Keratinocyte (primary cell): ENCODE results near the gene ZSWIM6. TPM values are rescaled to one million over a fixed set of nuclear protein-coding genes. Genes with fewer than 3 reads are reported as not detected.

Experiments used
- DNase-seq: peaks from one replicate; pipeline ENCODE4 v3.0.0-alpha.2; 2011; ENCODE audit warnings: low read depth, missing footprints, low spot score
- FAIRE-seq: peaks from 2 replicates; lab custom pipeline; 2011; peaks lifted over from hg19 to GRCh38; lab: Jason Lieb, UNC
- H2AFZ ChIP-seq: 2 replicates; pipeline ENCODE4 v1.6.0; 2012; ENCODE audit warnings: low read length, control low read depth, inconsistent platforms; ENCODE audit not compliant: control insufficient read depth
- H3K27ac ChIP-seq: 2 replicates; pipeline ENCODE4 v1.5.1; 2011; ENCODE audit warnings: low read length; ENCODE audit not compliant: control insufficient read depth, insufficient read depth
- H3K27me3 ChIP-seq: 3 replicates; pipeline ENCODE4 v1.6.0; 2011; ENCODE audit warnings: low read length; ENCODE audit not compliant: control insufficient read depth, insufficient read depth; ENCODE audit errors: extremely low read depth
- H3K36me3 ChIP-seq, 2 experiments: 2 replicates in 1 of 2; 3 replicates in 1 of 2; pipeline ENCODE4 v1.5.1; 2011; ENCODE audit warnings: low read length in 2 of 2, mild to moderate bottlenecking in 1 of 2; ENCODE audit not compliant: control insufficient read depth in 2 of 2, insufficient read depth in 2 of 2; ENCODE audit errors: extremely low read depth in 1 of 2
- H3K4me1 ChIP-seq: 3 replicates; pipeline ENCODE4 v1.5.1; 2011; ENCODE audit warnings: low read length; ENCODE audit not compliant: control insufficient read depth, insufficient read depth; ENCODE audit errors: extremely low read depth
- H3K4me2 ChIP-seq: 3 replicates; pipeline ENCODE4 v1.6.0; 2011; ENCODE audit warnings: low read depth, low read length; ENCODE audit not compliant: control insufficient read depth, insufficient read depth; ENCODE audit errors: extremely low read depth
- H3K4me3 ChIP-seq, 3 experiments: fragments of 200-600 bp in 1 of 3; sonication (generic) in 1 of 3; 2 replicates in 2 of 3; 3 replicates in 1 of 3; pipeline ENCODE4 v1.5.1; 2011 to 2016; ENCODE audit warnings: low read length in 3 of 3, mild to moderate bottlenecking in 3 of 3, control low read depth in 2 of 3, inconsistent platforms in 1 of 3, low read depth in 1 of 3, mixed read lengths in 1 of 3, mixed run types in 1 of 3, moderate library complexity in 1 of 3; ENCODE audit not compliant: control insufficient read depth in 2 of 3, insufficient read depth in 2 of 3; ENCODE audit errors: extremely low read depth in 1 of 3
- H3K79me2 ChIP-seq: 2 replicates; pipeline ENCODE4 v1.6.0; 2012; ENCODE audit warnings: low read length; ENCODE audit not compliant: control insufficient read depth, insufficient read depth
- H3K9ac ChIP-seq: 3 replicates; pipeline ENCODE4 v1.6.0; 2011; ENCODE audit warnings: low read length; ENCODE audit not compliant: control insufficient read depth, insufficient read depth; ENCODE audit errors: extremely low read depth
- H3K9me1 ChIP-seq: 3 replicates; pipeline ENCODE4 v1.6.0; 2011; ENCODE audit warnings: low read length; ENCODE audit not compliant: control insufficient read depth, insufficient read depth; ENCODE audit errors: extremely low read depth
- H3K9me3 ChIP-seq: 2 replicates; pipeline ENCODE4 v1.5.1; 2012; ENCODE audit warnings: low read depth, low read length; ENCODE audit not compliant: control insufficient read depth
- H4K20me1 ChIP-seq: 3 replicates; pipeline ENCODE4 v1.6.0; 2011; ENCODE audit warnings: low read length; ENCODE audit not compliant: control insufficient read depth, insufficient read depth; ENCODE audit errors: extremely low read depth
- EZH2 ChIP-seq: IDR thresholded peaks from one replicate; pipeline ENCODE4 v1.6.1; 2012; ENCODE audit warnings: inconsistent platforms, mild to moderate bottlenecking, low read length, moderate library complexity
- dilution Hi-C: fragments of 300-500 bp; cut with MboI; formaldehyde crosslinking; loops from one replicate; pipeline ENCODE4 v1.7.0; 2020; ENCODE audit warnings: low sequenced_read_pairs; ENCODE audit not compliant: extremely low pct_ligation_motif_present
- polyA plus RNA-seq, 5 experiments: library from polyadenylated mRNA; depleted of rRNA in 3 of 5; stranded (reverse) in 3 of 5; stranded (forward) in 1 of 5; unstranded in 1 of 5; fragments of >200 nt; gene quantifications; 1 replicate in 1 of 5; 2 replicates in 3 of 5; 3 replicates in 1 of 5; pipeline versions ENCODE4 v1.2.1 to v1.2.3, GENCODE V29; 2011 to 2012; ENCODE audit warnings: missing spikeins in 2 of 5, low read depth in 1 of 5, low replicate concordance in 1 of 5
- TF ChIP-seq, protein P1 (sequence below), 3 experiments: IDR thresholded peaks in 1 of 3; conservative IDR thresholded peaks in 1 of 3; optimal IDR thresholded peaks in 1 of 3; 2 replicates in 2 of 3; 3 replicates in 1 of 3; pipeline versions ENCODE3 to v1.5.1; 2011; ENCODE audit warnings: low read length in 3 of 3, mild to moderate bottlenecking in 3 of 3, moderate library complexity in 2 of 3, control low read depth in 1 of 3, inconsistent platforms in 1 of 3; ENCODE audit not compliant: insufficient read depth in 2 of 3; ENCODE audit errors: extremely low read depth in 1 of 3

ZSWIM6 gene
- polyA plus RNA-seq, 1 donor (not counting 4 experiments of a cell fraction or from before 2014, with no cell fraction given) = 9.9 TPM

GRCh38 chr5:61559722-61560121, 227.7 kb downstream of the ZSWIM6 start:
- H3K79me2 ChIP-seq = no peaks in the 10 kb centered on the region
- no peak overlapping the region for H2AFZ ChIP-seq
- H3K36me3 ChIP-seq = no peaks in the 10 kb centered on the region
- no peaks in the 10 kb centered on the region for H3K9me3 ChIP-seq
- no peak overlapping the region for H3K27ac ChIP-seq
- no peaks in the 10 kb centered on the region for H3K4me1 ChIP-seq
- TF ChIP-seq EZH2 = no peak
- TF ChIP-seq, protein P1, sequence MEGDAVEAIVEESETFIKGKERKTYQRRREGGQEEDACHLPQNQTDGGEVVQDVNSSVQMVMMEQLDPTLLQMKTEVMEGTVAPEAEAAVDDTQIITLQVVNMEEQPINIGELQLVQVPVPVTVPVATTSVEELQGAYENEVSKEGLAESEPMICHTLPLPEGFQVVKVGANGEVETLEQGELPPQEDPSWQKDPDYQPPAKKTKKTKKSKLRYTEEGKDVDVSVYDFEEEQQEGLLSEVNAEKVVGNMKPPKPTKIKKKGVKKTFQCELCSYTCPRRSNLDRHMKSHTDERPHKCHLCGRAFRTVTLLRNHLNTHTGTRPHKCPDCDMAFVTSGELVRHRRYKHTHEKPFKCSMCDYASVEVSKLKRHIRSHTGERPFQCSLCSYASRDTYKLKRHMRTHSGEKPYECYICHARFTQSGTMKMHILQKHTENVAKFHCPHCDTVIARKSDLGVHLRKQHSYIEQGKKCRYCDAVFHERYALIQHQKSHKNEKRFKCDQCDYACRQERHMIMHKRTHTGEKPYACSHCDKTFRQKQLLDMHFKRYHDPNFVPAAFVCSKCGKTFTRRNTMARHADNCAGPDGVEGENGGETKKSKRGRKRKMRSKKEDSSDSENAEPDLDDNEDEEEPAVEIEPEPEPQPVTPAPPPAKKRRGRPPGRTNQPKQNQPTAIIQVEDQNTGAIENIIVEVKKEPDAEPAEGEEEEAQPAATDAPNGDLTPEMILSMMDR (optimal IDR thresholded peaks at IDR 0.05 in 1 of 3, IDR thresholded peaks at IDR 0.05 in 1 of 3, conservative IDR thresholded peaks at IDR 0.05 in 1 of 3; ENCODE audit: extremely low read depth in 1 of 3, insufficient read depth in 2 of 3, low read length in 3 of 3) = no peak
- no peak overlapping the region for H3K4me3 ChIP-seq
- dilution Hi-C loops = loop anchor here (25.0 kb wide), 1 partner anchor 378 kb away; no protein-coding TSS in a partner anchor
- H4K20me1 ChIP-seq = no peaks in the 10 kb centered on the region
- FAIRE-seq (no peak), DNase-seq (no peak)
- no peak overlapping the region for H3K9ac ChIP-seq
- no peak overlapping the region for H3K4me2 ChIP-seq
- no peaks in the 10 kb centered on the region for H3K27me3 ChIP-seq
- no peaks in the 10 kb centered on the region for H3K9me1 ChIP-seq

DNA sequence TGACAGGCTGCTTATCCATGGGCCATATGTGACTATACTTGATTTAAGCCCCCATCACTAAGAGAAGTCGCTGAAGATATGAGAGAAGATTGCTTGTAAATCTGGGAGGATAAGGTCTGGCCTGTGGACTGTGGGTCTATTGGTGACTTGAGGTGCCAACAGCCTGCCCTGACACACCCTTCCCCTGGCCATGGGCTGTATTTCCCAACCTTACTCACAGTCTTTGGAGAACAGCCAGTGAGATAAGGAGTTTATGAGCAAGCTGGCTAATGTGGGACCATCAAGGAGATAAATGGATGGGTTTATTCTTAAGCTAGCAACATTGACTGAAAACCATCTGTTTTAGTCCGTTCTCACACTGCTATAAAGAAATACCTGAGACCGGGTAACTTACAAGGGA, 231.3 kb downstream of the ZSWIM6 start:
- H3K9ac ChIP-seq = no peak overlapping the region
- no peak overlapping the region for H3K27ac ChIP-seq
- FAIRE-seq (no peak), DNase-seq (no peak)
- no peaks in the 10 kb centered on the region for H4K20me1 ChIP-seq
- H3K4me1 ChIP-seq = no peaks in the 10 kb centered on the region
- dilution Hi-C loops = loop anchor here (25.0 kb wide), 1 partner anchor 374 kb away; no protein-coding TSS in a partner anchor
- H3K4me2 ChIP-seq = no peak overlapping the region
- no peaks in the 10 kb centered on the region for H3K36me3 ChIP-seq
- no peak overlapping the region for H3K4me3 ChIP-seq
- H3K9me3 ChIP-seq = no peaks in the 10 kb centered on the region
- H2AFZ ChIP-seq = no peak overlapping the region
- no peaks in the 10 kb centered on the region for H3K27me3 ChIP-seq
- no peaks in the 10 kb centered on the region for H3K9me1 ChIP-seq
- TF ChIP-seq, protein P1 (optimal IDR thresholded peaks at IDR 0.05 in 1 of 3, IDR thresholded peaks at IDR 0.05 in 1 of 3, conservative IDR thresholded peaks at IDR 0.05 in 1 of 3; ENCODE audit: extremely low read depth in 1 of 3, insufficient read depth in 2 of 3, low read length in 3 of 3) = no peak
- TF ChIP-seq EZH2 = no peak
- H3K79me2 ChIP-seq = no peaks in the 10 kb centered on the region
